ENCODE results near the gene FKBP1A.

- TF ChIP-seq CTCF (IDR thresholded peaks at IDR 0.05) (no peak), POLR2A (IDR thresholded peaks at IDR 0.05) (no peak)
These were observed 16.8 kb downstream of the FKBP1A start for GRCh38 chr20:1376007-1376406.
